Erythroblast (primary cell): ENCODE measurements around the gene CALML5.

ENCODE experiments used
- GATA1 ChIP-seq: IDR thresholded peaks from 2 replicates; pipeline ENCODE4 v1.6.1; 2011; ENCODE audit warnings: low read depth, mild to moderate bottlenecking, control low read depth, low read length, moderate library complexity
- POLR2A ChIP-seq: IDR thresholded peaks from 2 replicates; pipeline ENCODE4 v1.6.1; 2011; ENCODE audit warnings: mild to moderate bottlenecking, low read length

DNA sequence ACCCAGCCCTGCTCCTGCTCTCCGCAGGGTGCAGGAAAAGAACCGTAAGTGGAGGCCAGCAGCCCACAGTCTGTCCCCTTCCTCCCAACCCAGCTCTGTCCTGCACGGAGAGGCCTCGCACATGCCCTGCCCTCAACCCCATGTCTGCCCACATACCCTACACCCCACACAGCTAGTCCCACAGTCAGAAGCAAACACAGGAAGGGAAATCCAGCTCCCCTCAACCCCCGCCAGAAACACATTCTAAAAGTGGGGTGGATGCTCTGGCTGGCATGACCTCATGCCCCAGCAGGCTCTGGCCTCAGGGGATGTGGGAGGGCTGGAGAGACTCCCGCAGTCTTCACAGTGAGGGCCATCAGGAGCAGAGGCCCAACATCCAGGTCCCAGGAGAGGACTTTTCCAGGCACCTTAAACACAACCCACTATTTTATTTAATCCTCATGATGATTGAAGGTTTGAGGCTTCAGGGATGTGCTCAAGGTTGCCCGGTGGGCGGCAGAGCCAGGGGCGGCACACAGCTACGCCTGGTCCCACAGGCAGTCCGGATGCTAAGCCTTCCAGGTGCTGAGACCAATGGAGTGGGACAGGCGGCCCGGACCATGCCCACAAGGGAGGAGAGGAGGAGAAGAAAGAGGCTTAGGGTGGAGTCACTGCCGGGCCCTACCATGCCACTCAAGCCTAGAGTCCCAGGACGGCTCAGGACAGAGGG is 29.9 kb downstream of the CALML5 start:
- TF ChIP-seq POLR2A = no peak
- no peak for TF ChIP-seq GATA1
